ENCODE results near the gene PLXNA1.

The PLXNA1 gene

GRCh38 chr3:126982471-126983175 lies at the start of gene PLXNA1:
PLXNA1 (plus strand) TSS chr3:126983115; CDS start chr3:126988594, 5,479 bp downstream.
- Mint-ChIP-seq H3K27ac (peak within 1 kb of the TSS; percentile 97), H3K9me3 (no peaks in the 10 kb centered on the region), H3K4me1 (peaks cover 41 to 60% of the 10 kb centered on the region in 2 donors), H3K27me3 (peaks cover 20 to 28% of the 10 kb centered on the region in 2 donors), H3K36me3 (peaks cover 0 to 7% of the 10 kb centered on the region in 2 donors), H3K4me3 (peak within 1 kb of the TSS; percentile 83 to 86)
- ATAC-seq (replicated peaks) (peak; percentile 72 to 74), DNase-seq (peak; percentile 90)

GRCh38 chr3:126934031-126934531 lies 48.8 kb upstream of the PLXNA1 start:
- Mint-ChIP-seq H3K4me3 (no peak overlapping the region), H3K27me3 (peaks cover 0 to 6% of the 10 kb centered on the region in 2 donors), H3K36me3 (peaks cover 0 to 28% of the 10 kb centered on the region in 2 donors), H3K4me1 (peaks cover 0 to 4% of the 10 kb centered on the region in 2 donors), H3K9me3 (no peaks in the 10 kb centered on the region), H3K27ac (no peak overlapping the region)
- ATAC-seq (replicated peaks) = no peak
- no peak for DNase-seq

GRCh38 chr3:126934991-126935390 lies 47.9 kb upstream of the PLXNA1 start:
- H3K27me3 Mint-ChIP-seq = peaks cover 0 to 3% of the 10 kb centered on the region in 2 donors
- no peak overlapping the region for H3K4me3 Mint-ChIP-seq
- no peak for DNase-seq
- no peak overlapping the region for H3K27ac Mint-ChIP-seq
- H3K9me3 Mint-ChIP-seq = no peaks in the 10 kb centered on the region
- H3K4me1 Mint-ChIP-seq = peaks cover 0 to 4% of the 10 kb centered on the region in 2 donors
- peaks cover 0 to 24% of the 10 kb centered on the region in 2 donors for H3K36me3 Mint-ChIP-seq
- ATAC-seq (replicated peaks) = no peak

- Mint-ChIP-seq H3K27ac (no peak overlapping the region), H3K36me3 (peaks cover 0 to 21% of the 10 kb centered on the region in 2 donors), H3K4me1 (peaks cover 0 to 2% of the 10 kb centered on the region in 2 donors), H3K4me3 (no peak overlapping the region), H3K27me3 (no peaks in the 10 kb centered on the region), H3K9me3 (no peaks in the 10 kb centered on the region)
- no peak for DNase-seq
- no peak for ATAC-seq (replicated peaks)
Measured at GRCh38 chr3:126935756-126936509, 47.0 kb upstream of the PLXNA1 start.

- peak overlapping the region; percentile 28 for H3K27ac Mint-ChIP-seq
- no peaks in the 10 kb centered on the region for H3K9me3 Mint-ChIP-seq
- DNase-seq (no peak), ATAC-seq (replicated peaks) (no peak)
- no peaks in the 10 kb centered on the region for H3K27me3 Mint-ChIP-seq
- peaks cover 0 to 6% of the 10 kb centered on the region in 2 donors for H3K4me1 Mint-ChIP-seq
- H3K36me3 Mint-ChIP-seq = peaks cover 0 to 21% of the 10 kb centered on the region in 2 donors
- H3K4me3 Mint-ChIP-seq = no peak overlapping the region
Measured at GRCh38 chr3:126936853-126937425, 46.0 kb upstream of the PLXNA1 start.

GRCh38 chr3:126937533-126937932 lies 45.4 kb upstream of the PLXNA1 start:
- H3K27ac Mint-ChIP-seq = no peak overlapping the region

GRCh38 chr3:126937973-126938372 lies 44.9 kb upstream of the PLXNA1 start:
- H3K27me3 Mint-ChIP-seq = no peaks in the 10 kb centered on the region
- H3K36me3 Mint-ChIP-seq = peaks cover 2 to 20% of the 10 kb centered on the region in 2 donors
- no peak overlapping the region for H3K4me3 Mint-ChIP-seq
- ATAC-seq (replicated peaks) (no peak), DNase-seq (no peak)
- H3K9me3 Mint-ChIP-seq = no peaks in the 10 kb centered on the region
- H3K27ac Mint-ChIP-seq = no peak overlapping the region
- peaks cover 0 to 12% of the 10 kb centered on the region in 2 donors for H3K4me1 Mint-ChIP-seq

More at GRCh38 chr3:126937533-126937932, 45.4 kb upstream of the PLXNA1 start:
- Mint-ChIP-seq H3K36me3 (peaks cover 1 to 18% of the 10 kb centered on the region in 2 donors), H3K9me3 (no peaks in the 10 kb centered on the region), H3K27me3 (no peaks in the 10 kb centered on the region), H3K4me3 (no peak overlapping the region), H3K4me1 (peaks cover 0 to 9% of the 10 kb centered on the region in 2 donors)
- ATAC-seq (replicated peaks) (no peak), DNase-seq (no peak)

- Mint-ChIP-seq H3K27me3 (no peaks in the 10 kb centered on the region), H3K9me3 (no peaks in the 10 kb centered on the region), H3K36me3 (peaks cover 4 to 20% of the 10 kb centered on the region in 2 donors), H3K4me1 (peaks cover 2 to 17% of the 10 kb centered on the region in 2 donors), H3K27ac (no peak overlapping the region), H3K4me3 (no peak overlapping the region)
- DNase-seq = no peak
- ATAC-seq (replicated peaks) = no peak
Measured at GRCh38 chr3:126938520-126939337, 44.2 kb upstream of the PLXNA1 start.

- H3K4me1 Mint-ChIP-seq = peaks cover 8 to 20% of the 10 kb centered on the region in 2 donors
- H3K4me3 Mint-ChIP-seq = no peak overlapping the region
- no peak for ATAC-seq (replicated peaks)
- H3K27ac Mint-ChIP-seq = no peak overlapping the region
- no peaks in the 10 kb centered on the region for H3K27me3 Mint-ChIP-seq
- peaks cover 6 to 18% of the 10 kb centered on the region in 2 donors for H3K36me3 Mint-ChIP-seq
- no peak for DNase-seq
- H3K9me3 Mint-ChIP-seq = no peaks in the 10 kb centered on the region
Measured at GRCh38 chr3:126939338-126939718, 43.6 kb upstream of the PLXNA1 start.

GRCh38 chr3:126939733-126940132 lies 43.2 kb upstream of the PLXNA1 start:
- peaks cover 12 to 25% of the 10 kb centered on the region in 2 donors for H3K4me1 Mint-ChIP-seq
- no peak overlapping the region for H3K4me3 Mint-ChIP-seq
- H3K27me3 Mint-ChIP-seq = no peaks in the 10 kb centered on the region
- ATAC-seq (replicated peaks) = no peak
- H3K27ac Mint-ChIP-seq = no peak overlapping the region
- peaks cover 8 to 22% of the 10 kb centered on the region in 2 donors for H3K36me3 Mint-ChIP-seq
- DNase-seq = no peak
- H3K9me3 Mint-ChIP-seq = no peaks in the 10 kb centered on the region

- no peaks in the 10 kb centered on the region for H3K27me3 Mint-ChIP-seq
- no peaks in the 10 kb centered on the region for H3K9me3 Mint-ChIP-seq
- H3K4me3 Mint-ChIP-seq = no peak overlapping the region
- peaks cover 8 to 23% of the 10 kb centered on the region in 2 donors for H3K36me3 Mint-ChIP-seq
- peaks cover 14 to 25% of the 10 kb centered on the region in 2 donors for H3K4me1 Mint-ChIP-seq
- ATAC-seq (replicated peaks) (peak in 1 of 2 donors; percentile 19), DNase-seq (no peak)
- no peak overlapping the region for H3K27ac Mint-ChIP-seq
Measured at GRCh38 chr3:126941721-126942270, 41.1 kb upstream of the PLXNA1 start.

- H3K4me3 Mint-ChIP-seq = no peak overlapping the region
- peak; percentile 49 to 71 for ATAC-seq (replicated peaks)
- H3K27ac Mint-ChIP-seq = peak overlapping the region; percentile 4
Measured at GRCh38 chr3:126944089-126944965, 38.6 kb upstream of the PLXNA1 start.

More at GRCh38 chr3:126944089-126944965, 38.6 kb upstream of the PLXNA1 start:
- no peak for DNase-seq
- peaks cover 0 to 3% of the 10 kb centered on the region in 2 donors for H3K27me3 Mint-ChIP-seq
- peaks cover 17 to 33% of the 10 kb centered on the region in 2 donors for H3K36me3 Mint-ChIP-seq
- peaks cover 19 to 37% of the 10 kb centered on the region in 2 donors for H3K4me1 Mint-ChIP-seq
- H3K9me3 Mint-ChIP-seq = no peaks in the 10 kb centered on the region
